Lower leg skin (tissue), 4 donors: Measurements from ENCODE around the gene RIMKLA. TPM values are rescaled to one million over a fixed set of nuclear protein-coding genes. Genes with fewer than 3 reads are reported as not detected.

Source experiments
- DNase-seq, 2 donors: peaks; one replicate each; pipeline ENCODE4 v3.0.0-alpha.2; 2019; ENCODE audit warnings: low spot score in 2 of 2
- H3K4me3 ChIP-seq: fragments of 200-600 bp; sonication (generic); 2 replicates; pipeline ENCODE4 v1.5.1; 2017; ENCODE audit warnings: mild to moderate bottlenecking, low read depth; ENCODE audit not compliant: poor library complexity, severe bottlenecking
- CTCF ChIP-seq, 3 donors: fragments of 450-650 bp; IDR thresholded peaks; one replicate each; pipeline ENCODE4 v1.5.1; 2016; ENCODE audit warnings: antibody characterized with exemption in 3 of 3, mild to moderate bottlenecking in 3 of 3, moderate library complexity in 2 of 3
- POLR2A ChIP-seq, 2 donors: fragments of 450-650 bp; IDR thresholded peaks; one replicate each; pipeline ENCODE4 v1.6.1; 2016 to 2017; ENCODE audit warnings: antibody characterized with exemption in 2 of 2, mild to moderate bottlenecking in 1 of 2, moderate library complexity in 1 of 2
- WGBS, 2 donors: methylation state at CpG; one replicate each; pipeline ENCODE4 v1.1.5; 2018; 5-methylcytosine and 5-hydroxymethylcytosine counted together
- intact Hi-C: fragments of 100-400 bp; cut with DNase I; formaldehyde crosslinking; loops from one replicate; pipeline ENCODE4 v1.15.0; 2023; ENCODE audit warnings: low total_unique reads
- total RNA-seq, 4 donors: library from RNA; depleted of rRNA; stranded (reverse); fragments of >200 nt; gene quantifications; one replicate each; pipeline ENCODE4 v1.1.0, GENCODE V29; 2016

Gene RIMKLA
- total RNA-seq, 4 donors from 2014 or later = 0.04 to 0.34 (median 0.26) TPM; not detected in 1

- TF ChIP-seq POLR2A (IDR thresholded peaks at IDR 0.05) = no peak
- TF ChIP-seq CTCF (IDR thresholded peaks at IDR 0.05) = no peak
- intact Hi-C loops = no loop called here
- 55 to 79% methylated on average over 1 of the region's 1 CpG for WGBS, 2 donors
- no peak overlapping the region for H3K4me3 ChIP-seq
- DNase-seq = no peak
These were observed 69.5 kb downstream of the RIMKLA start for GRCh38 chr1:42450061-42450460.

GRCh38 chr1:42453386-42453785 lies 72.8 kb downstream of the RIMKLA start:
- no peak for DNase-seq
- H3K4me3 ChIP-seq = no peak overlapping the region
- intact Hi-C loops = no loop called here
- WGBS, 2 donors = 82 to 86% methylated on average over 4 of the region's 4 CpGs
- TF ChIP-seq CTCF (IDR thresholded peaks at IDR 0.05) (no peak), POLR2A (IDR thresholded peaks at IDR 0.05) (no peak)

GRCh38 chr1:42454403-42454802 lies 73.8 kb downstream of the RIMKLA start:
- TF ChIP-seq CTCF (IDR thresholded peaks at IDR 0.05) (no peak), POLR2A (IDR thresholded peaks at IDR 0.05) (no peak)
- no peak overlapping the region for H3K4me3 ChIP-seq
- WGBS, 2 donors = 95 to 96% methylated on average over 5 of the region's 5 CpGs
- intact Hi-C loops = no loop called here
- DNase-seq = no peak

- TF ChIP-seq POLR2A (IDR thresholded peaks at IDR 0.05) = no peak
- TF ChIP-seq CTCF (IDR thresholded peaks at IDR 0.05) = no peak
- intact Hi-C loops = no loop called here
- peak within 1 kb of the TSS; percentile 76 for H3K4me3 ChIP-seq
- WGBS, 2 donors = 0 to 1% methylated on average over 45 of the region's 66 CpGs
- DNase-seq = peak; percentile 82 to 96
These were observed 75.6 kb downstream of the RIMKLA start, which contains the start of the genes PPCS and ZMYND12 for GRCh38 chr1:42456010-42456753. TSS of gene PPCS (plus strand) at chr1:42456543. CDS start at chr1:42456566, 23 bp downstream. TSS of gene ZMYND12 (minus strand) at chr1:42456022. CDS start at chr1:42455997, 25 bp downstream.

GRCh38 chr1:42456754-42457089 lies 76.1 kb downstream of the RIMKLA start:
- TF ChIP-seq POLR2A (IDR thresholded peaks at IDR 0.05) = no peak
- no peak for TF ChIP-seq CTCF (IDR thresholded peaks at IDR 0.05)
- peak overlapping the region; percentile 76 for H3K4me3 ChIP-seq
- peak; percentile 27 to 85 for DNase-seq
- 1% methylated on average over 14 to 23 of the region's 23 CpGs for WGBS, 2 donors
- intact Hi-C loops = no loop called here

GRCh38 chr1:42461196-42461595 lies 80.6 kb downstream of the RIMKLA start:
- DNase-seq = no peak
- WGBS, 2 donors = 84 to 91% methylated on average over 2 of the region's 2 CpGs

More at GRCh38 chr1:42461196-42461595, 80.6 kb downstream of the RIMKLA start:
- H3K4me3 ChIP-seq = no peak overlapping the region
- intact Hi-C loops = no loop called here
- TF ChIP-seq POLR2A (IDR thresholded peaks at IDR 0.05) = no peak
- TF ChIP-seq CTCF (IDR thresholded peaks at IDR 0.05) = no peak
